Fibroblast of pulmonary artery (primary cell): ENCODE results near the gene PAWR.

Experiments used
- DNase-seq: peaks from one replicate; pipeline ENCODE4 v3.0.0-alpha.2; 2010; ENCODE audit warnings: low read depth
- H3K4me3 ChIP-seq: replicated peaks from 2 replicates; pipeline ENCODE4 v1.5.1; 2011; ENCODE audit warnings: low read depth, mild to moderate bottlenecking, control low read depth, low read length, moderate library complexity
- CTCF ChIP-seq: IDR thresholded peaks from 2 replicates; pipeline ENCODE4 v1.5.1; 2011; ENCODE audit warnings: mild to moderate bottlenecking, control low read depth, low read length, inconsistent platforms; ENCODE audit errors: missing control alignments

Gene PAWR

GRCh38 chr12:79560225-79560889, 130.4 kb downstream of the PAWR start:
- TF ChIP-seq CTCF: no peak
- no peak overlapping the region for H3K4me3 ChIP-seq
- no peak for DNase-seq

GRCh38 chr12:79559591-79559990, 131.2 kb downstream of the PAWR start:
- no peak for TF ChIP-seq CTCF
- no peak for DNase-seq
- H3K4me3 ChIP-seq: no peak overlapping the region

- no peak for TF ChIP-seq CTCF
- no peak overlapping the region for H3K4me3 ChIP-seq
- no peak for DNase-seq
Measured at GRCh38 chr12:79558924-79559469, 131.8 kb downstream of the PAWR start.

- DNase-seq: no peak
- no peak overlapping the region for H3K4me3 ChIP-seq
- TF ChIP-seq CTCF: no peak
Measured at GRCh38 chr12:79557690-79558315, 133.0 kb downstream of the PAWR start.

GRCh38 chr12:79555028-79555925, 135.5 kb downstream of the PAWR start:
- peak; percentile 80 for TF ChIP-seq CTCF
- no peak overlapping the region for H3K4me3 ChIP-seq
- DNase-seq: peak; percentile 85

GRCh38 chr12:79553863-79554574, 136.7 kb downstream of the PAWR start:
- H3K4me3 ChIP-seq: no peak overlapping the region
- no peak for DNase-seq
- no peak for TF ChIP-seq CTCF
